HS-5 (cell line): Measurements from ENCODE around the gene CTU1.

Source experiments
- DNase-seq: peaks from one replicate; pipeline ENCODE4 v3.0.0-alpha.2; 2012; ENCODE audit warnings: low read depth

Gene CTU1

GRCh38 chr19:51102991-51103390, 5.2 kb downstream of the CTU1 start:
- no peak for DNase-seq

GRCh38 chr19:51101171-51101865, 6.9 kb downstream of the CTU1 start:
- DNase-seq: no peak

- no peak for DNase-seq
Observed at GRCh38 chr19:51100601-51101000, 7.6 kb downstream of the CTU1 start.

GRCh38 chr19:51099047-51099382, 9.2 kb downstream of the CTU1 start:
- no peak for DNase-seq

GRCh38 chr19:51098365-51099046, 9.7 kb downstream of the CTU1 start:
- no peak for DNase-seq

- DNase-seq: no peak
Observed at GRCh38 chr19:51097796-51098195, 10.4 kb downstream of the CTU1 start.

GRCh38 chr19:51097166-51097738, 11.0 kb downstream of the CTU1 start:
- DNase-seq: no peak

GRCh38 chr19:51096473-51097165, 11.6 kb downstream of the CTU1 start:
- no peak for DNase-seq

GRCh38 chr19:51094696-51095279, 13.4 kb downstream of the CTU1 start:
- no peak for DNase-seq

- DNase-seq: no peak
Observed at GRCh38 chr19:51093510-51094345, 14.5 kb downstream of the CTU1 start.

- no peak for DNase-seq
Observed at GRCh38 chr19:51093101-51093500, 15.1 kb downstream of the CTU1 start.

GRCh38 chr19:51091895-51092873, 16.0 kb downstream of the CTU1 start:
- DNase-seq: no peak

- DNase-seq: no peak
Observed at GRCh38 chr19:51091126-51091525, 17.1 kb downstream of the CTU1 start.

GRCh38 chr19:51090471-51090870, 17.7 kb downstream of the CTU1 start:
- no peak for DNase-seq

- no peak for DNase-seq
Observed at GRCh38 chr19:51089786-51090185, 18.4 kb downstream of the CTU1 start.

- DNase-seq: no peak
Observed at GRCh38 chr19:51086153-51086850, 21.9 kb downstream of the CTU1 start.

GRCh38 chr19:51084505-51084904, 23.7 kb downstream of the CTU1 start:
- no peak for DNase-seq

- DNase-seq: no peak
Observed at GRCh38 chr19:51083783-51084182, 24.4 kb downstream of the CTU1 start.

- no peak for DNase-seq
Observed at GRCh38 chr19:51083181-51083580, 25.0 kb downstream of the CTU1 start.

- DNase-seq: no peak
Observed at GRCh38 chr19:51082611-51083010, 25.6 kb downstream of the CTU1 start, which contains the start of gene KLK14. KLK14 (minus strand) TSS chr19:51082887; CDS start chr19:51082614, 273 bp downstream.
